HepG2 (cell line): ENCODE data around the gene RPL35A. TPM values are rescaled to one million over a fixed set of nuclear protein-coding genes. Genes with fewer than 3 reads are reported as not detected.

Experiments used
- AGO2 ChIP-seq: fragments of 200-400 bp; formaldehyde crosslinking; optimal IDR thresholded peaks from 2 replicates; pipeline ENCODE3; 2017; ENCODE audit warnings: mild to moderate bottlenecking, low read depth, low read length, moderate library complexity
- ATF4 ChIP-seq, 2 experiments: fragments of 450-650 bp in 1 of 2; sonication (generic) in 1 of 2; formaldehyde crosslinking; IDR thresholded peaks; 2 replicates each; pipeline versions ENCODE4 v1.5.0 to v1.8.0; 2020 to 2022; ENCODE audit warnings: mild to moderate bottlenecking in 1 of 2, missing genetic modification reagents in 1 of 2
- BCL3 ChIP-seq: sonication (generic); formaldehyde crosslinking; IDR thresholded peaks from 2 replicates; pipeline ENCODE4 v1.5.1; 2020; ENCODE audit warnings: mild to moderate bottlenecking, missing genetic modification reagents, moderate library complexity
- BORCS8-MEF2B ChIP-seq: sonication (generic); formaldehyde crosslinking; IDR thresholded peaks from 2 replicates; pipeline ENCODE4 v1.8.0; 2022; ENCODE audit warnings: mild to moderate bottlenecking, missing genetic modification reagents
- DR1 ChIP-seq: sonication (generic); formaldehyde crosslinking; IDR thresholded peaks from 2 replicates; pipeline ENCODE4 v1.8.0; 2021; ENCODE audit warnings: mild to moderate bottlenecking, missing genetic modification reagents, inconsistent platforms
- ETV5 ChIP-seq: IDR thresholded peaks from 2 replicates; pipeline ENCODE4 v1.6.1; 2018; ENCODE audit warnings: missing biosample characterization, missing genetic modification reagents, inconsistent platforms, borderline replicate concordance
- GFI1 ChIP-seq: sonication (generic); formaldehyde crosslinking; IDR thresholded peaks from 2 replicates; pipeline ENCODE4 v1.5.0; 2020; ENCODE audit warnings: missing genetic modification reagents, mild to moderate bottlenecking, borderline replicate concordance
- HDAC1 ChIP-seq: sonication (generic); formaldehyde crosslinking; IDR thresholded peaks from 2 replicates; pipeline ENCODE4 v1.5.1; 2020; ENCODE audit warnings: mild to moderate bottlenecking, missing genetic modification reagents
- HES4 ChIP-seq: sonication (generic); formaldehyde crosslinking; IDR thresholded peaks from 2 replicates; pipeline ENCODE4 v1.9.0; 2021; ENCODE audit warnings: mild to moderate bottlenecking, missing genetic modification reagents, borderline replicate concordance
- HOXA9 ChIP-seq: sonication (generic); formaldehyde crosslinking; IDR thresholded peaks from 2 replicates; pipeline ENCODE4 v1.8.1; 2022; ENCODE audit warnings: missing genetic modification reagents, mild to moderate bottlenecking, moderate library complexity, borderline replicate concordance
- JUND ChIP-seq: sonication (generic); formaldehyde crosslinking; IDR thresholded peaks from 2 replicates; pipeline ENCODE4 v1.8.0; 2022; ENCODE audit warnings: mild to moderate bottlenecking, missing genetic modification reagents
- KLF15 ChIP-seq: sonication (generic); formaldehyde crosslinking; IDR thresholded peaks from 2 replicates; pipeline ENCODE4 v1.8.1; 2023; ENCODE audit warnings: borderline replicate concordance, mild to moderate bottlenecking, inconsistent platforms, missing genetic modification reagents, mixed read lengths
- KLF9 ChIP-seq: IDR thresholded peaks from 2 replicates; pipeline ENCODE4 v1.6.1; 2016; ENCODE audit warnings: low read depth
- NFIC ChIP-seq: IDR thresholded peaks from 2 replicates; pipeline ENCODE4 v1.6.1; 2012; ENCODE audit warnings: mild to moderate bottlenecking, low read length, inconsistent platforms
- PHF20 ChIP-seq: sonication (generic); formaldehyde crosslinking; IDR thresholded peaks from 2 replicates; pipeline ENCODE4 v1.5.0; 2020; ENCODE audit warnings: mild to moderate bottlenecking, missing genetic modification reagents
- PHF8 ChIP-seq: sonication (generic); formaldehyde crosslinking; IDR thresholded peaks from 2 replicates; pipeline ENCODE4 v1.5.0; 2020; ENCODE audit warnings: missing genetic modification reagents
- RBFOX2 ChIP-seq: fragments of 200-400 bp; formaldehyde crosslinking; IDR thresholded peaks from 2 replicates; pipeline ENCODE4 v1.6.1; 2017; ENCODE audit warnings: low read depth, mild to moderate bottlenecking, low read length
- REPIN1 ChIP-seq: sonication (generic); formaldehyde crosslinking; IDR thresholded peaks from 2 replicates; pipeline ENCODE4 v1.8.0; 2022; ENCODE audit warnings: missing genetic modification reagents, low read depth, mild to moderate bottlenecking, borderline replicate concordance
- SP5 ChIP-seq: IDR thresholded peaks from 2 replicates; pipeline ENCODE4 v1.6.1; 2016; ENCODE audit warnings: low read depth, borderline replicate concordance
- STAG1 ChIP-seq: sonication (generic); formaldehyde crosslinking; IDR thresholded peaks from 2 replicates; pipeline ENCODE4 v1.4.0; 2020; ENCODE audit warnings: missing genetic modification reagents
- ZFAT ChIP-seq: sonication (generic); formaldehyde crosslinking; conservative IDR thresholded peaks from 2 replicates; pipeline ENCODE4 v1.8.1; 2023; ENCODE audit warnings: missing genetic modification reagents, inconsistent platforms
- ZKSCAN1 ChIP-seq: fragments of 150-350 bp; IDR thresholded peaks from 2 replicates; pipeline ENCODE4 v1.6.1; 2014; ENCODE audit warnings: low read length
- ZNF260 ChIP-seq: sonication (generic); formaldehyde crosslinking; IDR thresholded peaks from 2 replicates; pipeline ENCODE4 v1.4.0; 2020; ENCODE audit warnings: missing genetic modification reagents, low read depth, mild to moderate bottlenecking, borderline replicate concordance
- ZNF275 ChIP-seq: sonication (generic); formaldehyde crosslinking; IDR thresholded peaks from 2 replicates; pipeline ENCODE4 v1.8.0; 2022; ENCODE audit warnings: missing genetic modification reagents, mild to moderate bottlenecking, inconsistent platforms, borderline replicate concordance
- ZNF292 ChIP-seq: sonication (generic); formaldehyde crosslinking; IDR thresholded peaks from 2 replicates; pipeline ENCODE4 v1.8.1; 2022; ENCODE audit warnings: mild to moderate bottlenecking, low read depth, missing genetic modification reagents, borderline replicate concordance
- ZNF331 ChIP-seq: sonication (generic); formaldehyde crosslinking; IDR thresholded peaks from 2 replicates; pipeline ENCODE4 v1.4.0; 2020; ENCODE audit warnings: missing genetic modification reagents
- ZNF564 ChIP-seq: sonication (generic); formaldehyde crosslinking; IDR thresholded peaks from 2 replicates; pipeline ENCODE4 v1.8.1; 2023; ENCODE audit warnings: mild to moderate bottlenecking, missing genetic modification reagents
- ZNF777 ChIP-seq: sonication (generic); formaldehyde crosslinking; IDR thresholded peaks from 2 replicates; pipeline ENCODE4 v1.4.0; 2020; ENCODE audit warnings: missing genetic modification reagents
- ZNF792 ChIP-seq: IDR thresholded peaks from 2 replicates; pipeline ENCODE4 v1.6.1; 2016
- polyA plus RNA-seq, 8 experiments: library from polyadenylated mRNA; depleted of rRNA in 3 of 8; stranded (reverse) in 7 of 8; unstranded in 1 of 8; fragments of >200 nt; fragmentation: Illumina TruSeq in 4 of 8; extraction: Trizol in 4 of 8; gene quantifications; 2 replicates each; pipeline versions ENCODE4 v1.2.1 to v1.2.3, GENCODE V29; 2011 to 2016; ENCODE audit warnings: low read depth in 4 of 8, missing spikeins in 1 of 8, mixed read lengths in 1 of 8; ENCODE audit not compliant: insufficient read depth in 1 of 8
- total RNA-seq, 5 experiments: library from RNA; depleted of rRNA; stranded (reverse); fragments of >200 nt; fragmentation: Illumina TruSeq; extraction: Trizol; gene quantifications; 2 replicates each; pipeline ENCODE4 v1.2.3, GENCODE V29; 2016; ENCODE audit warnings: low read depth in 1 of 5

The RPL35A gene
- total and polyA plus RNA-seq, 2 of the 13 experiments (the other 11 are each of a cell fraction or from before 2014, with no cell fraction given) = 1,001 to 1,582 TPM

- TF ChIP-seq ATF4 (CRISPR knock-in tag; IDR thresholded peaks at IDR 0.05) = no peak
- TF ChIP-seq AGO2 = no peak
- 0 out of 2 replicates have a peak, but pooled peaks have one; percentile 69 for TF ChIP-seq KLF9 (CRISPR knock-in tag)
- peak; percentile 19; the same call in 1 of the 2 replicates for TF ChIP-seq PHF20 (CRISPR knock-in tag)
- no peak for TF ChIP-seq NFIC
- peak; percentile 88 for TF ChIP-seq PHF8 (CRISPR knock-in tag)
- 0 out of 2 replicates have a peak, but pooled peaks have one; percentile 45 for TF ChIP-seq ZNF792 (CRISPR knock-in tag)
- TF ChIP-seq ZNF275 (CRISPR knock-in tag) = 0 out of 2 replicates have a peak, but pooled peaks have one; percentile 14
- 0 out of 2 replicates have a peak, but pooled peaks have one; percentile 37 for TF ChIP-seq ZNF777 (CRISPR knock-in tag)
- peak; percentile 68; the same call in 1 of the 2 replicates for TF ChIP-seq ZKSCAN1
- peak; percentile 85 for TF ChIP-seq SP5
- TF ChIP-seq ZNF260 (CRISPR knock-in tag) = no peak
- TF ChIP-seq ZFAT = no peak
- TF ChIP-seq ETV5 (CRISPR knock-in tag) = no peak; the same call in 1 of the 2 replicates
- TF ChIP-seq ZNF564 (CRISPR knock-in tag) = no peak
- TF ChIP-seq GFI1 (CRISPR knock-in tag) = no peak
- TF ChIP-seq BCL3 (CRISPR knock-in tag) = peak; percentile 76; the same call in 1 of the 2 replicates
- peak; percentile 79 for TF ChIP-seq REPIN1 (CRISPR knock-in tag)
- no peak for TF ChIP-seq ZNF292 (CRISPR knock-in tag)
- TF ChIP-seq STAG1 (CRISPR knock-in tag) = no peak
- peak; percentile 63 for TF ChIP-seq ZNF331 (CRISPR knock-in tag)
- TF ChIP-seq HES4 = no peak
- no peak for TF ChIP-seq HOXA9 (CRISPR knock-in tag)
- no peak for TF ChIP-seq DR1 (CRISPR knock-in tag)
- TF ChIP-seq JUND (CRISPR knock-in tag) = no peak
- TF ChIP-seq BORCS8-MEF2B = peak; percentile 65; the same call in 1 of the 2 replicates
- peak; percentile 92 for TF ChIP-seq HDAC1 (CRISPR knock-in tag)
- TF ChIP-seq RBFOX2 = peak; percentile 81
- TF ChIP-seq KLF15 = no peak
Measured at GRCh38 chr3:197959891-197960693, 10.1 kb downstream of the RPL35A start, which contains the start of gene LMLN (continued).
